H1 (cell line): Measurements from ENCODE around the gene PRRX1. TPM values are rescaled to one million over a fixed set of nuclear protein-coding genes. Genes with fewer than 3 reads are reported as not detected.

Experiments
- HDAC2 ChIP-seq, 2 experiments: fragments of 300-600 bp in 1 of 2; sonication (generic) in 1 of 2; IDR thresholded peaks; 2 replicates each; pipeline ENCODE4 v1.6.1; 2011 to 2012; ENCODE audit warnings: low read depth in 2 of 2, low read length in 2 of 2, mild to moderate bottlenecking in 2 of 2, moderate library complexity in 2 of 2, borderline replicate concordance in 1 of 2, inconsistent platforms in 1 of 2
- JUND ChIP-seq: IDR thresholded peaks from 2 replicates; pipeline ENCODE4 v1.6.1; 2011; ENCODE audit warnings: mild to moderate bottlenecking, improper control_type of control experiment, low read length
- polyA plus RNA-seq, 7 experiments: library from polyadenylated mRNA; depleted of rRNA in 3 of 7; stranded (reverse) in 5 of 7; unstranded in 2 of 7; fragments of >200 nt in 5 of 7; fragments of 200-250 nt in 2 of 7; gene quantifications; 1 replicate in 5 of 7; 2 replicates in 1 of 7; 4 replicates in 1 of 7; pipeline versions ENCODE4 v1.2.1 to v1.2.3, GENCODE V29; 2011 to 2013; ENCODE audit warnings: missing spikeins in 2 of 7, mixed read lengths in 2 of 7
- total RNA-seq: library from RNA; stranded (reverse); fragmentation: NEBNext Ultra II Directional; extraction: Animal tissue kit (Norgen Biotek cat#: 25700); gene quantifications from 2 replicates; pipeline ENCODE4 v1.2.1, GENCODE V29; 2021

Gene PRRX1
- total and polyA plus RNA-seq, 2 of the 8 experiments (the other 6 are each of a cell fraction or from before 2014, with no cell fraction given): not detected

GRCh38 chr1:170694172-170694926, 30.4 kb downstream of the PRRX1 start (continued):
- TF ChIP-seq HDAC2 (IDR thresholded peaks at IDR 0.05; ENCODE audit: borderline replicate concordance in 1 of 2, low read depth in 2 of 2, low read length in 2 of 2) (no peak), JUND (no peak)
